Breast epithelium (tissue), 3 donors: ENCODE measurements around the gene GTF2F2.

Source experiments
- CTCF ChIP-seq, 3 donors: fragments of 450-650 bp; IDR thresholded peaks; one replicate each; pipeline ENCODE4 v1.5.1; 2016 to 2017; ENCODE audit warnings: antibody characterized with exemption in 3 of 3, mild to moderate bottlenecking in 3 of 3, moderate library complexity in 3 of 3
- POLR2AphosphoS5 ChIP-seq, 3 donors: sonication (generic); formaldehyde crosslinking; IDR thresholded peaks; one replicate each; pipeline ENCODE4 v1.6.1; 2017; ENCODE audit warnings: antibody characterized with exemption in 3 of 3

- no peak for TF ChIP-seq POLR2AphosphoS5 (IDR thresholded peaks at IDR 0.05)
- TF ChIP-seq CTCF (IDR thresholded peaks at IDR 0.05): no peak
These were observed 27.6 kb upstream of the GTF2F2 start for GRCh38 chr13:45092663-45093062.
